CD4-positive, CD25-positive, alpha-beta regulatory T cell (primary cell): ENCODE measurements around the gene TGFBRAP1. TPM values are rescaled to one million over a fixed set of nuclear protein-coding genes. Genes with fewer than 3 reads are reported as not detected.

Experiments
- ATAC-seq, 2 donors: fragments of 150-1000 bp; cut with Tn5 transposase; one replicate each; pipeline ENCODE4 v1.10.0; 2021; ENCODE audit warnings: low read depth in 2 of 2, moderate number of reproducible peaks in 2 of 2, moderate library complexity in 1 of 2
- DNase-seq, 3 donors: peaks; one replicate each; pipeline versions ENCODE4 v3.0.0 to v3.0.0-alpha.2; 2012 to 2022; ENCODE audit warnings: mixed read lengths in 1 of 3
- H3K27ac ChIP-seq: one replicate; pipeline ENCODE4 v1.7.0; 2013; ENCODE audit warnings: mild to moderate bottlenecking, low read length; ENCODE audit not compliant: insufficient read depth, poor library complexity, severe bottlenecking
- H3K27me3 ChIP-seq: one replicate; pipeline ENCODE4 v1.7.0; 2013; ENCODE audit warnings: low read length; ENCODE audit not compliant: control insufficient read depth, insufficient read depth
- H3K36me3 ChIP-seq: one replicate; pipeline ENCODE4 v1.7.0; 2013; ENCODE audit warnings: mild to moderate bottlenecking, low read length, moderate library complexity; ENCODE audit not compliant: control insufficient read depth, insufficient read depth
- H3K4me1 ChIP-seq: 2 replicates; pipeline ENCODE4 v1.7.0; 2013; ENCODE audit warnings: mild to moderate bottlenecking, low read length; ENCODE audit not compliant: insufficient read depth, control insufficient read depth, poor library complexity, severe bottlenecking
- H3K4me3 ChIP-seq: one replicate; pipeline ENCODE4 v1.7.0; 2013; ENCODE audit warnings: low read depth, mild to moderate bottlenecking, low read length, moderate library complexity
- H3K9me3 ChIP-seq, 2 experiments: 1 replicate in 1 of 2; 2 replicates in 1 of 2; pipeline ENCODE4 v1.7.0; 2013; ENCODE audit warnings: low read length in 2 of 2, mild to moderate bottlenecking in 1 of 2, moderate library complexity in 1 of 2; ENCODE audit not compliant: control insufficient read depth in 2 of 2
- H3K27ac Mint-ChIP-seq, 3 donors: one replicate each; pipeline ENCODE4 v1.8.0; 2020 to 2022; ENCODE audit warnings: mild to moderate bottlenecking in 3 of 3, mixed read lengths in 3 of 3, moderate library complexity in 2 of 3
- H3K27me3 Mint-ChIP-seq: one replicate; pipeline ENCODE4 v1.8.0; 2022; ENCODE audit warnings: mild to moderate bottlenecking, mixed read lengths
- H3K36me3 Mint-ChIP-seq: one replicate; pipeline ENCODE4 v1.8.0; 2020; ENCODE audit warnings: mixed read lengths
- H3K4me1 Mint-ChIP-seq, 4 donors: one replicate each; pipeline ENCODE4 v1.8.0; 2020 to 2022; ENCODE audit warnings: mixed read lengths in 4 of 4, mild to moderate bottlenecking in 1 of 4
- H3K4me3 Mint-ChIP-seq, 4 donors: one replicate each; pipeline ENCODE4 v1.8.0; 2020 to 2022; ENCODE audit warnings: mild to moderate bottlenecking in 4 of 4, mixed read lengths in 4 of 4, moderate library complexity in 3 of 4
- H3K9me3 Mint-ChIP-seq, 7 donors: one replicate each; pipeline ENCODE4 v1.8.0; 2020 to 2022; ENCODE audit warnings: mixed read lengths in 7 of 7, mild to moderate bottlenecking in 3 of 7, moderate library complexity in 2 of 7
- polyA plus RNA-seq, 4 donors: library from polyadenylated mRNA; unstranded; fragments of 300-500 nt; fragmentation: Illumina TruSeq; gene quantifications; one replicate each; pipeline ENCODE4 v1.2.3, GENCODE V29; 2021
- total RNA-seq: library from RNA; stranded (reverse); gene quantifications from one replicate; pipeline ENCODE4 v1.2.3, GENCODE V29; 2022

Gene TGFBRAP1
- total and polyA plus RNA-seq, 5 donors from 2014 or later: 13.9 to 21.0 (median 18.7) TPM

- H3K27ac Mint-ChIP-seq: peak overlapping the region in 2 of 3 donors; percentile 54 to 84
- ATAC-seq (no peak), DNase-seq (no peak)
- Histone ChIP-seq H3K27ac (no peak overlapping the region), H3K4me1 (no peaks in the 10 kb centered on the region), H3K4me3 (no peak overlapping the region), H3K9me3 (no peaks in the 10 kb centered on the region), H3K36me3 (peaks cover 21% of the 10 kb centered on the region), H3K27me3 (no peaks in the 10 kb centered on the region)
- no peak overlapping the region for H3K4me3 Mint-ChIP-seq
- H3K36me3 Mint-ChIP-seq: peaks cover 26% of the 10 kb centered on the region
- no peaks in the 10 kb centered on the region for H3K27me3 Mint-ChIP-seq
- H3K9me3 Mint-ChIP-seq: no peaks in the 10 kb centered on the region
- peaks cover 4 to 33% (median 20%) of the 10 kb centered on the region in 4 donors for H3K4me1 Mint-ChIP-seq
Observed at GRCh38 chr2:105308382-105309146, 21.0 kb downstream of the TGFBRAP1 start.

- H3K4me3 Mint-ChIP-seq: no peak overlapping the region
- no peak for DNase-seq
- peaks cover 26% of the 10 kb centered on the region for H3K36me3 Mint-ChIP-seq
- Histone ChIP-seq H3K27ac (no peak overlapping the region), H3K36me3 (peaks cover 26% of the 10 kb centered on the region), H3K4me1 (no peaks in the 10 kb centered on the region), H3K27me3 (no peaks in the 10 kb centered on the region), H3K4me3 (no peak overlapping the region), H3K9me3 (no peaks in the 10 kb centered on the region)
- no peaks in the 10 kb centered on the region for H3K9me3 Mint-ChIP-seq
- peaks cover 6 to 37% (median 20%) of the 10 kb centered on the region in 4 donors for H3K4me1 Mint-ChIP-seq
- ATAC-seq: no peak
- H3K27me3 Mint-ChIP-seq: no peaks in the 10 kb centered on the region
- peak overlapping the region in 2 of 3 donors; percentile 54 to 84 for H3K27ac Mint-ChIP-seq
Observed at GRCh38 chr2:105307962-105308361, 21.6 kb downstream of the TGFBRAP1 start.

GRCh38 chr2:105307550-105307949 is 22.0 kb downstream of the TGFBRAP1 start:
- Mint-ChIP-seq H3K27me3 (no peaks in the 10 kb centered on the region), H3K27ac (peak overlapping the region in 1 of 3 donors; percentile 37), H3K4me3 (peak overlapping the region in 1 of 4 donors; percentile 44), H3K9me3 (no peaks in the 10 kb centered on the region), H3K4me1 (peaks cover 10 to 41% (median 22%) of the 10 kb centered on the region in 4 donors), H3K36me3 (peaks cover 26% of the 10 kb centered on the region)
- DNase-seq (no peak), ATAC-seq (no peak)
- Histone ChIP-seq H3K4me1 (no peaks in the 10 kb centered on the region), H3K9me3 (no peaks in the 10 kb centered on the region), H3K27me3 (no peaks in the 10 kb centered on the region), H3K4me3 (no peak overlapping the region), H3K27ac (no peak overlapping the region), H3K36me3 (peaks cover 26% of the 10 kb centered on the region)

GRCh38 chr2:105307146-105307545 is 22.4 kb downstream of the TGFBRAP1 start:
- DNase-seq: no peak

GRCh38 chr2:105301646-105302045 is 27.9 kb downstream of the TGFBRAP1 start:
- no peak for ATAC-seq
- peaks cover 20% of the 10 kb centered on the region for H3K36me3 Mint-ChIP-seq
- peaks cover 18 to 36% (median 24%) of the 10 kb centered on the region in 4 donors for H3K4me1 Mint-ChIP-seq
- H3K9me3 Mint-ChIP-seq: no peaks in the 10 kb centered on the region
- peak in 1 of 3 donors; percentile 33 for DNase-seq
- Histone ChIP-seq H3K27me3 (no peaks in the 10 kb centered on the region), H3K9me3 (no peaks in the 10 kb centered on the region), H3K4me3 (no peak overlapping the region), H3K4me1 (no peaks in the 10 kb centered on the region), H3K27ac (no peak overlapping the region), H3K36me3 (peaks cover 33% of the 10 kb centered on the region)
- peak overlapping the region in 2 of 3 donors; percentile 26 to 83 for H3K27ac Mint-ChIP-seq
- H3K4me3 Mint-ChIP-seq: no peak overlapping the region
- no peaks in the 10 kb centered on the region for H3K27me3 Mint-ChIP-seq

More at GRCh38 chr2:105307146-105307545, 22.4 kb downstream of the TGFBRAP1 start:
- Mint-ChIP-seq H3K9me3 (no peaks in the 10 kb centered on the region), H3K27ac (peak overlapping the region in 1 of 3 donors; percentile 37), H3K4me3 (peak overlapping the region in 1 of 4 donors; percentile 44), H3K27me3 (no peaks in the 10 kb centered on the region), H3K36me3 (peaks cover 26% of the 10 kb centered on the region), H3K4me1 (peaks cover 15 to 44% (median 25%) of the 10 kb centered on the region in 4 donors)
- Histone ChIP-seq H3K27me3 (no peaks in the 10 kb centered on the region), H3K4me3 (no peak overlapping the region), H3K27ac (no peak overlapping the region), H3K9me3 (no peaks in the 10 kb centered on the region), H3K4me1 (no peaks in the 10 kb centered on the region), H3K36me3 (peaks cover 26% of the 10 kb centered on the region)
- no peak for ATAC-seq

GRCh38 chr2:105299290-105299689 is 30.2 kb downstream of the TGFBRAP1 start:
- DNase-seq (peak in 1 of 3 donors; percentile 19), ATAC-seq (no peak)
- Histone ChIP-seq H3K9me3 (no peaks in the 10 kb centered on the region), H3K27me3 (no peaks in the 10 kb centered on the region), H3K4me1 (no peaks in the 10 kb centered on the region), H3K36me3 (peaks cover 51% of the 10 kb centered on the region), H3K27ac (no peak overlapping the region), H3K4me3 (no peak overlapping the region)
- Mint-ChIP-seq H3K36me3 (peaks cover 27% of the 10 kb centered on the region), H3K27ac (peak overlapping the region in 1 of 3 donors; percentile 65), H3K4me1 (peaks cover 22 to 31% (median 22%) of the 10 kb centered on the region in 4 donors), H3K4me3 (no peak overlapping the region), H3K27me3 (no peaks in the 10 kb centered on the region), H3K9me3 (no peaks in the 10 kb centered on the region)

- ATAC-seq (no peak), DNase-seq (no peak)
- Histone ChIP-seq H3K36me3 (peaks cover 57% of the 10 kb centered on the region), H3K9me3 (no peaks in the 10 kb centered on the region), H3K27ac (no peak overlapping the region), H3K4me1 (no peaks in the 10 kb centered on the region), H3K4me3 (no peak overlapping the region), H3K27me3 (no peaks in the 10 kb centered on the region)
- Mint-ChIP-seq H3K9me3 (no peaks in the 10 kb centered on the region), H3K27ac (peak overlapping the region in 1 of 3 donors; percentile 18), H3K36me3 (peaks cover 37% of the 10 kb centered on the region), H3K4me1 (peaks cover 15 to 24% (median 18%) of the 10 kb centered on the region in 4 donors), H3K4me3 (no peak overlapping the region), H3K27me3 (no peaks in the 10 kb centered on the region)
Observed at GRCh38 chr2:105298017-105298416, 31.5 kb downstream of the TGFBRAP1 start.
